Posterior cingulate gyrus (tissue), 11 donors: ENCODE data around the gene PDGFB.
A peak's percentile ranks its signal among the peaks of the same experiment; 100 is the strongest.

Source experiments
- DNase-seq, 10 donors: peaks; one replicate each; pipeline versions ENCODE4 v3.0.0 to v3.0.0-alpha.2; 2020 to 2021; ENCODE audit warnings: mixed read lengths in 3 of 10
- intact Hi-C: fragments of 100-400 bp; cut with DNase I; formaldehyde crosslinking; loops from one replicate; pipeline ENCODE4 v1.15.1; 2023

The PDGFB gene

DNA sequence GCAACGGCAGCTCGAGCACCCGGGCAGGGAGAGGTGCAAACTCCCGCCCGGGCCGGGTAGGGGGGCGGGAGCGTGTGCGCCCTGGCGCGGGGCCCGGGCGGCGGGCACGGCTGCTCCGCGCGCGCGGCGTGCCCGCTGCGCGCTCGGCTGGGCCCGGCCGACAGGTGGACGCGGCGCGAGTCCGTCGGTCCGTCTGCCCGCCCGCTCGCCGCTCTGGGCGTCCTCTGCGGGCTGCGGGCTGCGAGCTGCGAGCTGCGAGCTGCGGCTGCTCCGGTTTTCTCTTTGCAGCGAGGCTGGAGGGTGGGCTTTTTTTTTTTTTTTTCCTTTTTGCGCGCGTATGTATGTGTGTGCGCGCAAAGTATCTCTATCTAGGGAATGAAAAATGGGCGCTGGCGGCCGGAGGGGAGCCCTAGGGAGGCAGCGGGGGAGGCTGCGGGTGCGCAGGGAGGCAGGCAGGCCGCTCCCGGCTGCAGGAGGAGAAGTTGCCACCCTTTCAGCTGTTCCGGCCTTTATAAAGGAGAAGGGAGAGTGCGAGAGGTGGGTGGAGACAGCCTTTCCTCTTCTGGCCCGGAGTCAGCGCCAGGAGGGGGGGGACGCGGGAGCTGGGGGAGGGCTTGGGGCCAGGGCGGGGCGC is at the start of gene PDGFB:
PDGFB (minus strand) TSS at position 487 of the 634 bp plus-strand sequence. CDS start 1,019 bp downstream, outside the sequence.
- intact Hi-C loops, result loop anchor here (5.0 kb wide), 1 partner anchor 73 kb away; the partner anchor contains the start of gene RPL3
- peak in 2 of 10 donors; percentile 46 to 81 for DNase-seq

DNA sequence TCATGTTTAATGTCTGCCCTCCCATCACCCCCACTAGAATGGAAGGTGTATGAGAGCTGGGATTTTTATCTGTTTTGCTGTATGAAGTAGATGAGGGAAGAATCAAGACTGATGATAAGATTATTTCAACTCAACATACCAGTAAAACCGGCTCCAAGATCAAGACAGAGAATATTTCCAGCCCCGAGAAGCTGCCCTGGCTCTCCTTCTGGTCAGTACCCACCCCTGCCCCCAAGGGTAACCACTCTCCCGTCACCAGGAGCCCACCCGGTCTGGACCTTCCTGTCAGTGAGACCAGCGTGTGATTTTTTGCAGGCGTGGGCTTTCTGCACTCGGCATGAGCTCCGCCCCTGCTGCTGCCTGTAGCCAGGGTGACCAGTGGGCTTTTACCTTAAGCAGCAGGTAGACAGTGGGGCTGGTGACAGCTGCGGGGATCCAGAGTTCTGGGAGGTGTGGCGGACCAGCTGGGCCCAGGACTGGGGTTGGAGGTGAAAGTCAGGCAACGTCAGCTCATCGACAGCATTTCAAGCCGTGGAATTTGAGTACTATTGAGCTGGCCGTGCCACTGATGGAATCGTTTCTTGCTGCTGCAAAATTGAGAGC is 49.1 kb upstream of the PDGFB start:
- DNase-seq, result peak in 1 of 10 donors; percentile 75
- intact Hi-C loops, result no loop called here

DNA sequence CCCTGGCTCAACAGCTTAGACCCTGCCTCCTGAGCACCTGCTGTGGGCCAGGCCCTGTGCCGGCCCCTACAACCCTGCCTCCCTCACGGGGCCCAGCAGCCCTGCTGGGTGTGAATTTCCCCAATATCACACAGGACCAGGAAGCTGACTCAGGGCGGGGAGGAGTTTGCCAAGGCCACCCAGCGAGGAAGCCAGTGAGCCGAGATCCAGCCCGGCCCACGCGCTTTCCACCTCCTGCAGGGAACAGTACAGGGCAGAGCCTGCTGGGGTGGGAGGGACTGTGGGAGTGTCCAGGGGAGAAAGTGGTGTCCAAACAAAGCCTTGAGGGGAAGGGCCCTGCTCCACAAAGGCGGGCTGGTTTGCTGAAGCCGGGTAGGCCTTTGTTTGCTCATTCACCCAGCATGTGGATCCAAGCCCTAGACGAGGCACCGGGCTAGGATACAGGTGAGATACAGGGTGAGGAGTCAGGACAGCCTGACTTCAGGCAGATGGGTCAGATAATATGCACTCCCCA is 47.8 kb upstream of the PDGFB start:
- intact Hi-C loops, result no loop called here
- peak; percentile 31 to 94 (median 60) for DNase-seq

DNA sequence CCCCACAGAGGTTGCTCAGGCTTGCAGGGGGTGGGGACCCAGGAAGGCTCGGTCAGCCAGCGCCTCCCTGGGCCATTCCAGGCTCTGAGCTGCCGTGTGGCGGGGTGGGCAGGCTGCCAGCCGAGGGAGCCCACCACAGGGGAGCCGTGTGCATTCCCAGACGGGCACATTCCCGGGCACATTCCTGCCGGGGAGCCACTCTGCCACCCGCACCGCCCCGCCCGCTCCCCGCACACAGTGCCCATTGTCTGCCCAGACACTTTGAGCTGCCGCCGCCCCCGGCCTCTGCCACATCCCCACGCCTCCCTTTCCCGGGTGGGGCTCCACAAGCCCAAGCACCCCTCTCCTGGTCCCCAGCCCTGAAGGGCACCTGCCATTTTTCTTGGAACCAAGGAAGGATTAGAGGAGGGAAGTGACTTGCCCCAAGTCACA is 47.3 kb upstream of the PDGFB start:
- intact Hi-C loops, result no loop called here
- no peak for DNase-seq

DNA sequence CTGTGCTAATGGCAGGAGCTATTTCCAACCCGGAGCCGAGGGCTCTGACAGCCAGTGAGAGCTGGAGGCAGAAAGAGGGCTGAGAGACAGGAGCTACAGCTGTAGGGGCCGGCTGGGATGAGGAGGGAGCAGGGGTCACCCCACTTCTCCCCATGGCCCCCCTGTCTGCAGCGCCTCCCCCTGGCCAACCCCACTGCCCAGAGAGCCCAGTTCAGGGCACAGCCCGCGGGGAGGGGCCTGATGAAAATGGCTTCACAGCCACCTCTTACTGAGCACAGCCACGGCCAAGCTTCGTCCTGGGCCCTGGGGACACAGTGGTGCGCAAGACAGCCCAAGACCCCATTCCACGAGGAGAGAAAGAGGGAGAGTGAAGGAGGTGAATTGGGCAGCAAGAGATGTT is 46.7 kb upstream of the PDGFB start:
- intact Hi-C loops, result no loop called here
- no peak for DNase-seq

DNA sequence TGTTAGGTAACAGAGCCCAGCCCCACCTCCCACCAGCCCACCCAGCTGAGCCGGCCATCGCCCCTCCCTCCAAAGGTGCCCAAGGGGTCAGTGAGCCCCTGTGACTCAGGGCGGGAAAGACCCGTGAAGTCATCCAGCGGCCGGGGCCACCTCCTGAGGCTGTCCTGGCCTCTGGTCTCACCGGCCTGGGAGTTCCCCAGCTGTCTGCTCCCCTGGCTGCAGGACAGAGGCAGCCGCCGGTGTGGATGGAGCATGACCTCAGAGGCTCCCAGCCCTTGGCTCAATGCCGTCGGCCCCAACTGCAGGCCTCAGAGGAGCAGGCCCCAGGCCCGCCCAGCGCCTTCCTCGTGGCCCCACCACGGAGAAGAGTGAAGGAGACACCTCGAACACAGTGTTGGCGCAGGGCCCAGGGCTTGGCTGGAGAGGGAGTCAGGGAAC is 46.0 kb upstream of the PDGFB start:
- intact Hi-C loops, result no loop called here
- DNase-seq, result no peak

DNA sequence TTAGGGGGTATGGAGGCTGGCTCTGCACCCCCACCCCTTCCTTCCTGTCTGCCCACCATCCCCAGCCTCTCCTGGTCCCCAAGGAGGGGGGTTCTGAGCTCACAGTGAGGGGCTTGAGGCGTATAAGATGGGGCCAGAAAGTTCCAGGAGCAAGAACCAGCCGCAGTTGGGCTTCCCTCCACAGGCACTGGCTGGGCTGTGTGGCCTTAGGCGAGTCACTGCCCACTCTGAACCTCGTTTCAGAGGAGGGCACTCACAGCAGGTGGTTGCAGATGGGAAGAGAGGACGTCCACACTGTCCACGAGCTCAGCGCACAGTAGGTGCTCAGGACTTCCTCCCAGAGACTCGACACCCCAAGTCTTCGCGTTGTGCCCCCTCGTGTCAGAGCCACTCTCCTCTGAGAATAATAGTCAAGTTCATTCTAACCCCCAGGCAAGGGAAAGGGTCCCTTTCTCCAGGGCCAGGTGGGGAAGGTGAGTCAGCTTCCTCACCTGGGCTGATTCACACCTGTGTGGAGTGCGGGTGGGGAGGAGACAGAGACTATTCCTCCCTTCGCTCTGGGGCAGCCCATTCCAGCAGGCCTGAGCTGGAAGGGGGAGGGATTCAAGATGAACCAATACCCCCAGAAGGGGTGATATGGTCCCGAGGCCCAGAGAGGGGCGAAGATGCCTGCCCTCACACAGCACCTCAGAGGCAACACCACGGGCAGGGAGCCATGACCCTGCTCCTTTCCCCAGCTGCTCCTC is 45.4 kb upstream of the PDGFB start:
- intact Hi-C loops, result no loop called here
- DNase-seq, result no peak

DNA sequence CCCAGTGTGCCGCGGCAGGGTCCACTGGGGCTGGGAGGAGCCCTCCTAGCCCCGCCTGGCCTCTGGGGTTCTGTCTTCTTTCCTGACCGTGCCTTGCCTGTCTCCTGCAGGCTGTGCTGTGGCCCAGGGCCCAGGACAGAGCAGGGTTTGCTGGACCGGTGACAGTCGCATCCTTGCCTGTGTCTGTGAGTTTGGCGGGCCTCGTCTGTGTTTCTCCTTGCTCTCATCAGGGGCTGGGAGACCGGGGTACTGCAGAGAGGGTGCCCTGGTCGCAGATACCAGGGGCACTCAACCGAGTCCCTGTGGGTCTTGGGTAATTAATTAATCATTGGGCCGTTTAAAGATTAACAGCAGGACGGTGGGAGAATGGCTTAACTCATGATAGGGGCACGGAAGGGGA is 44.8 kb upstream of the PDGFB start:
- peak in 1 of 10 donors; percentile 71 for DNase-seq

DNA sequence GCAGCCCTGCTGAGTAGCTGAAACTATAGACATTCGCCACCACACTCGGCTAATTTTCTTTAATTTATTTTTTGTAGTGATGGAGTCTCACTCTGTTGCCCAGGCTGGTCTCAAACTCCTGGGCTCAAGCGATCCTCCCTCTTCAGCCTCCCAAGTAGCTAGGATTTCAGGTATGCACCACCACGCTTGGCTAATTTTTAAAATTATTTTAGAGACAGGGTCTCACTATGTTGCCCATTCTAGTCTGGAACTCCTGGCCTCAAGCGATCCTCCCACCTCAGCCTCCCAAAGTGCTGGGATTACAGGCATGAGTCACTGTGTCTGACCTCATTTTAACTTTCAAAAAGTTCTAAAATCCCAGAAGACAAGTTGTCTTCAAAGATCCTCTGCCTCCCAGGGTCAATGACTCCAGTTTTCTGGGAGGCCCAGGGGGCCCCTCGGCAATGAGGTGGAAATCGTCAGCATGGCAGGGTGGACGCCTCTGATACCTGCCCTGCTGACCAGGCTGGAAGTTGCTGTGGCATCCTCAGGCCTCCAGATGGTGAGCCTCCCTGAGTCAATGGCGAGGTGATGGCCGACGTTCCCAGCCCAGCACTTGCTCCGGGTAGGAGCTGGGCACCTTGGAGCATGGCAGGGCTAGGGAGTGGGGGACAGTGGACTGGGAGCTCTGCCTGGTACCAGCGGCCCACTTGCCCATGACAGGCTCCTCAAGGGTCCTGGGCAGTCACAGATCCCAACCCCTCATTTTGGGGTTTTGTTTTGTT is 43.5 kb upstream of the PDGFB start:
- DNase-seq, result no peak
- intact Hi-C loops, result no loop called here

More for the DNA sequence above, 44.8 kb upstream of the PDGFB start:
- intact Hi-C loops, result no loop called here

DNA sequence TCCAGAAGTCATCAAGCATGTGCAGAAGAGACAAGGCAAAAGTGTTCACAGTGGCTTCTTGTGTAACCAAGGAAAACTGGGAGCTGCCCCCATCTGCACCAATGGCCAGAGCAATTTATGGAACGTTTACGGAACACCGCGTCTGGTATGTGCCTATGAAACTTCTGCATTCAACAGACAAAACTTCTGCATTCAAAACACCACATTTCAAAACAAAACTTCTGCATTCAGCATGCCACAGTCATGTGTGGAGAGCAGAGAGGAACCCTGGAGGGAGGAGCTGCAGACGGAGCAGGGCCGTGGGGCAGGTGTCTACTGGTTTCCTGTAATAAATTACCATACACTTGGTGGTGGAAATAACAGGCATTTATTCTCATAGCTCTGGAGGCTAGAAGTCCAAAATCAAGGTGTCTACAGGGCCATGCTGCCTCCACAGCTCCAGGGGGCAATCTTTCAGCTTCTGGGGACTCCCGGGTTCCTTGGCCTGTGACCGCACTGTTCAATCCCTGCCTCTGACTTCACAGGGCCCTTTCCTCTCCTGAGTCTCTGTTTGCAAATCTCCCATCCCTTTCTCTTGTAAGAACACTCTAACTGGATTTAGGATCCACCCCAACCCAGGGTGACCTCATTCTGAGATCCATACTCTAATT is 42.4 kb upstream of the PDGFB start:
- DNase-seq, result peak in 1 of 10 donors; percentile 73
- intact Hi-C loops, result no loop called here

DNA sequence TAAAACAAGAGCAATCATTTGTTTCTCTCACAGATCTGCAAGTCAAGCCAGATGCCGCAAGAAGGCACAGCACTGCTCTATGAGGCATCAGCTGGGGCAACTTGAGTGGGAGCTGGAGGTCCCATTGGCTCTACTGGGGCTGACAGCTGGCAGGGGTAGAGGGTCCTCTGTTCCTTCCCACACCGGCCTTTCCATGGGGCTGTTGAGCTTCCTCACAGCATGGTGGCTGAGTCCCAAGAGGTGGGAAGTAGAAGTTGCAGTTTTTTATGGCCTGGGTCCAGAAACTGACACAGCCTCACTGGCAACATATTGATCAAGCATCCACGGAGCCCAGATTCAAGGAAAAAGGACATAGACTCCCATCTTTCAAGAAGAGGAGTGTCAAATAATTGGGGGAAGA is 40.2 kb upstream of the PDGFB start:
- intact Hi-C loops, result no loop called here
- no peak for DNase-seq

DNA sequence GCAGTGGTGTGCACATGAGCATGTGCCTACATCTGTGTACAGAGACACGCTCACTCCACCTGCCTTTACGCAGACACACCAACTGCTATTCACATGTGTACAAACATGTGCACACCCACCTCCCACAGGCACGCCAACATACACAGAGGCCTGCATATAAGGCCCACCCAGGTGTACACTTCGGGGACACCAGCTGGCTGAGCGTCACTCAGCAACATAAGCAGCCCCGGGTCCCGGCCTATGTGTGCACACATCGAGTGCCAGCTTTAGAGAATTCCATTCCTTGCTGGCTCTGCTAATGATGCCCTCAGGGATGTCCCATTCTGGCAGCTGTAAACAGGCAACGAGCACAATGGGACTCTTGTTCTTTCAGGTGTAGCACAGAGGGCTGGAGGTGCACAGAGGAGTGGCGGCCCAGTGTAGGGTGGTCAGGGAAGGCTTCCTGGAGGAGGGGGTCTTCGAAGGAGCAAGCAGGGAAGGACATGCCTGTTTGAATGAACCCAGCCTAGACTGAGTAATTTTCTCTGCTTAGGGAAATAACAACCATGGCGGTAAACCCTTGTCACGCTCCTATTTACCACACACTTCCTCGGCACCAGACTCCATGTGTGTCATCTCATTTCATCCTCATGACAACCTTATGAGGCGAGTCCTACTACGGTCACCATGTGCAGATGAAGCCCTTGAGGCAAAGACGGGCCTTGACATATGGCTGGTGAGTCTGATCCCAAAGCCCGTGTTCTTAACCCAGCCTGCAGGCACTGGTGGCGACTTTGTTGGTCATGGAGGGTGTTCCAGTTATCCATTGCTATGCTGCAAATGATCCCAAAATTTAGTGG is 39.6 kb upstream of the PDGFB start:
- no peak for DNase-seq
- intact Hi-C loops, result no loop called here

DNA sequence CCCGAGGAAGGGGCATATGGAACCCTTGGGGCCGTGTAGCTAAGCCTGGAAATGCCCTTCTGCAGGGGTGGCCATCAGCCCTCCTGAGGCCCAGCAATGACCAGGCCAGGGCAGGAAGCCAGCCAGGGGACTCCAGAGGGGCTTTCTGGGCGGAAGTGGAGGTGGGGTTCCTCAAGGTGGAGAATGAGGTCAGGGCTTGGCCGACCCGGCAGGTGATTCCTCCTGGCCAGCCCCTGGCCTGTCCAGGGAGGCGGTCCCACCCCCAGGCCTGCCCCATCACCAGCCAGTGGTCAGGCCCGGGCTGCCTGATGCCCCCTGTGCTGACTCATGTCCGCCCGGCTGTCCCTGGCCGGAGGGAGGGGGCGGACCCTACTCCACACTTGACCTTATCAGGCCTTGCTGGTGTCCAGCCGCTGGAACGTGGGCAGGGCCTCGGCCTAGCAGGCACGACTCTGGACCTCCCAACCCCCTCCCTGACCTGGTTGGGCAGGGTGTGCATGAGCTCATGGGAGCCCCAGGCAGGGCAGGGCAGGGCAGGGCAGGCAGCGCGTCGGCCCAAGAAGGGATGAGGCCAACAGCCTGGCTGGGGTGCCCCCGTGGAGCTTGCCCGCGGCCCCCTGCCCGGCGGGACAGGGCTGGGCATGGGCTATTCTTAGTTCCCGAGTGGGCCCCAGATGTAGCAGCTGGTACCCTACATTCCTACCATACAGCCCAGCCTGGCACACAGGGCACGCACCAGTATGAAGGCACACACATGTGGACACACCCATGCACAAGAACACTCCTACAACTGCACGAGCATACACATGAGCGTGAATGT is 38.8 kb upstream of the PDGFB start:
- intact Hi-C loops, result no loop called here
- DNase-seq, result peak in 8 of 10 donors; percentile 28 to 92 (median 46)

DNA sequence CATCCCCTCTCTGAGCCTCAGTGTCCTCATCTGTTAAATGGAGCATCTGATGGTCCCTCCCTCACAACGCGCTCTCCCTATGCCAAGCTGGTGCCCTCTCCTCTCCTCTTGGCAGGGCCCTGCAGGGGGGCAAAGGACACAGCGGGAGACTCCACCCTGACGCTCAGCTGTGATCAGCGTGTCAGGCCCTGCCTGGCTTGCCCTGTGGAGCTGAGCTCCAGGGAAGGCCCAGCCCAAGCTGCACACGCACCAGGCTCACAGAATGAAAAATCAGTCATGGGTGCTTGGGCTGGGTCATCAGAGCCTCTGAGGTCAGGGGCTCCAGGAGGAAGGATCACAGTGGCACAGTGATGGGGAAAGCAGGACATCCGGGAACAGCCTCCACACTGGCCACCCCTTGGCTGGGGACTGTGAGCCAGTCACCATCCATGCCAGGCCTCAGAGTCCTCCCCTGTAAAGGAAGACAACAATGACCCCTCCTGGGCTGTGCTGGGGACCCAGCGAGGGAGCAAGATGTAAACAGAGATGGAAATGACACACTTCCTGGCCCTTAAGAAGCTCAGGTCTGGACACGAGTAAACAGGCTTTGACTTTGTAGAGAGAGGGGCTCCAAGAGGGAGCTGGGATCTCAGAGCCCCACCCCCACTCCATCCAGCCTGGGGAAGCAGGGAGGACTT is 38.0 kb upstream of the PDGFB start:
- intact Hi-C loops, result no loop called here
- no peak for DNase-seq

DNA sequence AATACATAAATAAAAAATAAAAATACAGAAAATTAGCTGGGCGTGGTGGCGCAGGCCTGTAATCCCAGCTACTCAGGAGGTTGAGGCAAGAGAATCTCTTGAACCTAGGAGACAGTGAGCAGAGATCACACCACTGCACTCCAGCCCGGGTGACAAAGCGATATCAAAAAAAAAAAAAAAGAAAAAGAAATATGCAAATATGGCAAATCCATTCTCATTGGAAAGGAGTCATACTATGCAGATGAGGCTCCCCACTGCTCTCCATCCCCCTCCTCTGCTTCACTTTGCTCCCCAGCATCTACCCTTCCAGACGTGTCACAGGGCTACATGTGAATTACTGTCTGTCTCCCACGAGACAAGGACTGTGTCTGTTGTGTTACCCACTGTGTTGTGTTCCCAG is 36.3 kb upstream of the PDGFB start:
- intact Hi-C loops, result no loop called here
- DNase-seq, result no peak

DNA sequence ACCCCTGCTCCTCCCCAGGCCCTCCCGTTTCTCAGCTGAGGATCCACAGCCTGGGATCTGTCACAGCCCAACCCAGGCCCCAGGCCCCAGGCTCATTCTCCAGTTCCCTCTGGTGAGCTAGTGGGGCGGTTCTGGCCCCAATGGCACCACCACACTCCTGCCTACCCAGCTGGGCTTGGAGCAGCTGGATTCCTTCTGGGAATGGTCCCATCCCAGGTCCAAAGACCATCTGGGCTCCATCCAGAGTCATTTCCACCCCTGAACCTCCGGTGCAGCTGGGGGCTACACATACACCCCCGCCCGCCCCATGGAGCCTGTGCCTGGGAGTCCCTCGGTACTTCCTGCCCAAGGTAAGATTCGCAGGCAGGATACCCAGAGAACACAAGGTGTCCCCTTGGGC is 35.5 kb upstream of the PDGFB start:
- intact Hi-C loops, result no loop called here

DNA sequence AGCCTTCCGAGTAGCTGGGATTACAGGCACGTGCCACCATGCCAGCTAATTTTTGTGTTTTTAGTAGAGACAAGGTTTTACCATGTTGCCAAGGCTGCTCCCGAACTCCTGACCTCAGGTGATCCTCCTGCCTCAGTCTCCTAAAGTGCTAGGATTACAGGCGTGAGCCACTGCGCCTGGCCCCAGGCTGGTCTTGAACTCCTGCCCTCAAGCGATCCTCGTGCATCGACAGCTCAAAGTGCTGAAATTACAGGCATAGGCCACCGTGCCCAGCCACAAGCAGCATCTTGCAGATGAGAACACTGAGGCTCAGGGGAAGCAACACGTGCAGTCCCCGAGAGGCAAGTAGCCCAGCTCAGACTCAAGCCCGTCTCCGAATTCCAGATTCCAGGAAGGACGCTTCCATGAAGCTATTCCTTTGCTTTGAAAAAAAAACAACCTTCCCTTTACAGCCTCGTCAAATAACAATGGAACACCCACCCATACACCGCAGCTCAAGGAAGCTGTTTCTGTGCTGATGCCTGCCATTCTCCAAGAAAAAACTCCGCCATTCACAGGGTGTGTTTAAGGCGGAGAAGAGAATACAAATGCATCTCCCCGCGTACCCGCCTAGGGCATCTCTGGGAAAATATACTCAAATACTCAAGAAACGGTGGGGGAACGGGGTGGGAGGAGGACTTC is 34.5 kb upstream of the PDGFB start:
- intact Hi-C loops, result no loop called here
- peak in 1 of 10 donors; percentile 72 for DNase-seq

More for the DNA sequence above, 35.5 kb upstream of the PDGFB start:
- peak in 1 of 10 donors; percentile 69 for DNase-seq
